Spleen (tissue), 11 donors: ENCODE data around the gene ASCC3. TPM values are rescaled to one million over a fixed set of nuclear protein-coding genes. Genes with fewer than 3 reads are reported as not detected.
"Not testable (repeated sequence)": the region's sequence is repeated elsewhere in the genome, so short reads cannot be mapped to it uniquely, and the experiment has no call there.

ENCODE experiments used
- DNase-seq: peaks from one replicate; pipeline ENCODE4 v3.0.0-alpha.2; 2020
- H3K27ac ChIP-seq, 8 donors: fragments of 200-600 bp; sonication (generic) in 7 of 8; 1 replicate in 4 of 8; 2 replicates in 4 of 8; pipeline versions ENCODE4 v1.5.0 to v1.8.0; 2016 to 2021; ENCODE audit warnings: inconsistent platforms in 4 of 8, mild to moderate bottlenecking in 4 of 8, moderate library complexity in 1 of 8
- H3K27me3 ChIP-seq, 7 donors: fragments of 200-600 bp; sonication (generic) in 6 of 7; replicated peaks in 1 of 7; 1 replicate in 4 of 7; 2 replicates in 3 of 7; pipeline versions ENCODE4 v1.5.0 to v1.8.0; 2016 to 2021; ENCODE audit warnings: inconsistent platforms in 3 of 7, mild to moderate bottlenecking in 1 of 7
- H3K36me3 ChIP-seq, 6 donors: fragments of 200-600 bp; sonication (generic) in 5 of 6; 1 replicate in 4 of 6; 2 replicates in 2 of 6; pipeline versions ENCODE4 v1.5.0 to v1.8.0; 2016 to 2021; ENCODE audit warnings: inconsistent platforms in 2 of 6
- H3K4me1 ChIP-seq, 6 donors: fragments of 200-600 bp; sonication (generic) in 5 of 6; 1 replicate in 3 of 6; 2 replicates in 3 of 6; pipeline versions ENCODE4 v1.5.0 to v1.8.0; 2016 to 2021; ENCODE audit warnings: inconsistent platforms in 3 of 6
- H3K4me3 ChIP-seq, 8 donors: fragments of 200-600 bp; sonication (generic) in 7 of 8; 1 replicate in 4 of 8; 2 replicates in 4 of 8; pipeline versions ENCODE4 v1.5.0 to v1.8.0; 2016 to 2021; ENCODE audit warnings: inconsistent platforms in 4 of 8, mild to moderate bottlenecking in 4 of 8, moderate library complexity in 2 of 8
- H3K9me3 ChIP-seq, 8 donors: fragments of 200-600 bp; sonication (generic) in 7 of 8; 1 replicate in 4 of 8; 2 replicates in 4 of 8; pipeline versions ENCODE4 v1.5.0 to v1.8.0; 2016 to 2021; ENCODE audit warnings: inconsistent platforms in 4 of 8
- POLR2A ChIP-seq, 3 donors: fragments of 450-650 bp; IDR thresholded peaks; one replicate each; pipeline ENCODE4 v1.5.1; 2017; ENCODE audit warnings: antibody characterized with exemption in 3 of 3, mild to moderate bottlenecking in 1 of 3
- POLR2AphosphoS5 ChIP-seq, 3 donors: sonication (generic); formaldehyde crosslinking; IDR thresholded peaks; one replicate each; pipeline ENCODE4 v1.5.1; 2017; ENCODE audit warnings: antibody characterized with exemption in 3 of 3
- WGBS, 5 donors: extraction: QIAGEN DNeasy Blood & Tissue Kit in 3 of 5; methylation state at CpG; one replicate each; pipeline versions ENCODE4 v1.1.5 to v1.1.7; 2013 to 2018; 5-methylcytosine and 5-hydroxymethylcytosine counted together
- intact Hi-C: fragments of 100-400 bp; cut with DNase I; formaldehyde crosslinking; loops from one replicate; pipeline ENCODE4 v1.15.0; 2023; ENCODE audit warnings: low total_unique reads
- polyA plus RNA-seq, 3 donors: library from polyadenylated mRNA; stranded (reverse); fragments of 200-250 nt; gene quantifications; one replicate each; pipeline ENCODE4 v1.2.1, GENCODE V29; 2013
- total RNA-seq, 7 donors: library from RNA; depleted of rRNA in 3 of 7; stranded (reverse); fragments of >200 nt in 3 of 7; fragmentation: NEBNext Ultra II Directional in 4 of 7; extraction: Animal tissue kit (Norgen Biotek cat#: 25700) in 4 of 7; gene quantifications; one replicate each; pipeline versions ENCODE4 v1.1.0 to v1.2.1, GENCODE V29; 2016 to 2021
- TF ChIP-seq, protein P1 (sequence below), 11 experiments: fragments of 200-600 bp in 7 of 11; fragments of 450-650 bp in 4 of 11; sonication (generic) in 4 of 11; IDR thresholded peaks in 8 of 11; conservative IDR thresholded peaks in 3 of 11; 1 replicate in 7 of 11; 2 replicates in 4 of 11; pipeline versions ENCODE4 v1.4.0 to v1.8.0; 2016 to 2021; ENCODE audit warnings: antibody characterized with exemption in 11 of 11, inconsistent platforms in 4 of 11, mild to moderate bottlenecking in 1 of 11
- donor health status: healthy with polysubstance abuse.
- donor health status: DM: no; HTN: no; CAD: no; lungs with moderate emphysema.
- donor health status: DM: no; HTN: no; CAD: no.
- donor health status: Bipolar disorder and iron deficiency.
- donor health status: healthy.
- donor health status: DM: no; HTN: no; CAD: no.
- donor health status: DM: yes; HTN: yes; CAD: no.

ASCC3 gene
- total and polyA plus RNA-seq, 10 donors = 7.9 to 52.4 (median 40.8) TPM

DNA sequence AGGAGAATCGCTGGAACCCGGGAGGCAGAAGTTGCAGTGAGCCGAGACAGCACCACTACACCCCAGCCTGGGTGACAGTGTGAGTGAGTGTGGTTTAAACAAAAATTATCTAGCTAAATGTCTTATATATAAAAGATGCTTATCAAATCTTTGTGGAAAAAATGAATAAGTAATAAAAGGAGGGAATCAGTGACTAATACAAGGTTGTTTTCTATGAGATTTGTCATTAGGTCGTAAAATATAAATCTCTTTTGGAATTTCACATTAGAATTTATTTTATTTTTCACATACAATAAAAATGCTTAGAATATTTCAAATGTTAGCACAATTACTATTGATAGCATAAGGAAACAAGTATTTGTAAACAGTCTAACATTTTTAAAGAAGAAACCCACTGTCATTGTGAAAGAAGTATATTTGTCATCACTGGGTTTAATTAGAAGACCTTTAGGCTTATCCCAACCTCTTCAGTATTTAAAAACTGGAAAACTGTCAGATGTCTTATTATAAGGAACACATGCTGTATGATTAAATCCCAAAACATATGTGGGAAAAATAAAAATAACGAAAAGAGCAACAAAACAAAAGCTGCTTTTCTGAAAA is 47.1 kb downstream of the ASCC3 start:
- Histone ChIP-seq H3K4me3 (no peak overlapping the region), H3K36me3 (peaks cover 0 to 22% (median 2%) of the 10 kb centered on the region in 6 donors), H3K27me3 (no peaks in the 10 kb centered on the region), H3K9me3 (peaks cover 0 to 7% (median 0%) of the 10 kb centered on the region in 8 donors), H3K27ac (no peak overlapping the region), H3K4me1 (no peaks in the 10 kb centered on the region)
- DNase-seq = no peak
- intact Hi-C loops = no loop called here
- TF ChIP-seq POLR2A (IDR thresholded peaks at IDR 0.05) = no peak
- TF ChIP-seq POLR2AphosphoS5 (IDR thresholded peaks at IDR 0.05) = no peak
- TF ChIP-seq, protein P1, sequence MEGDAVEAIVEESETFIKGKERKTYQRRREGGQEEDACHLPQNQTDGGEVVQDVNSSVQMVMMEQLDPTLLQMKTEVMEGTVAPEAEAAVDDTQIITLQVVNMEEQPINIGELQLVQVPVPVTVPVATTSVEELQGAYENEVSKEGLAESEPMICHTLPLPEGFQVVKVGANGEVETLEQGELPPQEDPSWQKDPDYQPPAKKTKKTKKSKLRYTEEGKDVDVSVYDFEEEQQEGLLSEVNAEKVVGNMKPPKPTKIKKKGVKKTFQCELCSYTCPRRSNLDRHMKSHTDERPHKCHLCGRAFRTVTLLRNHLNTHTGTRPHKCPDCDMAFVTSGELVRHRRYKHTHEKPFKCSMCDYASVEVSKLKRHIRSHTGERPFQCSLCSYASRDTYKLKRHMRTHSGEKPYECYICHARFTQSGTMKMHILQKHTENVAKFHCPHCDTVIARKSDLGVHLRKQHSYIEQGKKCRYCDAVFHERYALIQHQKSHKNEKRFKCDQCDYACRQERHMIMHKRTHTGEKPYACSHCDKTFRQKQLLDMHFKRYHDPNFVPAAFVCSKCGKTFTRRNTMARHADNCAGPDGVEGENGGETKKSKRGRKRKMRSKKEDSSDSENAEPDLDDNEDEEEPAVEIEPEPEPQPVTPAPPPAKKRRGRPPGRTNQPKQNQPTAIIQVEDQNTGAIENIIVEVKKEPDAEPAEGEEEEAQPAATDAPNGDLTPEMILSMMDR (IDR thresholded peaks at IDR 0.05 in 8 of 11, conservative IDR thresholded peaks at IDR 0.05 in 3 of 11) = no peak
- WGBS, 5 donors = 93 to 97% (median 97%) methylated on average over 5 of the region's 5 CpGs

DNA sequence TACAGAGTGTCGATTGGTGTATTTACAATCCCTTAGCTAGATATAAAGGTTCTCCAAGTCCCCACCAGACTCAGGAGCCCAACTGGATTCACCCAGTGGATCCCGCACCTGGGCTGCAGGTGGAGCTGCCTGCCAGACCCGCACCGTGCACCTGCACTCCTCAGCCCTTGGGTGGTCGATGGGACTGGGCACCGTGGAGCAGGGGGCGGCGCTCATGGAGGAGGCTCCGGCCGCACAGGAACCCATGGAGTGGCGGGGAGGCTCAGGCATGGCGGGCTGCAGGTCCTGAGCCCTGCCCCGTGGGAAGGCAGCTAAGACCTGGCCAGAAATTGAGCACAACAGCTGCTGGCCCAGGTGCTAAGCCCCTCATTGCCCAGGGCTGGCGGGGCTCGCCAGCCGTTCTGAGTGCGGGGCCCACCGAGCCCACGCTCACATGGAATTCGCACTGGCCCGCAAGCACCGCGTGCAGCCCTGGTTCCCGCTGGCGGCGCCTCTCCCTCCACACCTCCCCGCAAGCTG is 52.0 kb downstream of the ASCC3 start:
- 96 to 99% (median 98%) methylated on average over 22 to 27 of the region's 27 CpGs for WGBS, 5 donors
- H3K27ac ChIP-seq, intact Hi-C loops, DNase-seq, H3K4me1 ChIP-seq, H3K4me3 ChIP-seq, H3K27me3 ChIP-seq: not testable (repeated sequence)
- H3K9me3 ChIP-seq = peaks cover 0 to 10% (median 0%) of the 10 kb centered on the region in 8 donors
- peaks cover 0 to 22% (median 6%) of the 10 kb centered on the region in 6 donors for H3K36me3 ChIP-seq

DNA sequence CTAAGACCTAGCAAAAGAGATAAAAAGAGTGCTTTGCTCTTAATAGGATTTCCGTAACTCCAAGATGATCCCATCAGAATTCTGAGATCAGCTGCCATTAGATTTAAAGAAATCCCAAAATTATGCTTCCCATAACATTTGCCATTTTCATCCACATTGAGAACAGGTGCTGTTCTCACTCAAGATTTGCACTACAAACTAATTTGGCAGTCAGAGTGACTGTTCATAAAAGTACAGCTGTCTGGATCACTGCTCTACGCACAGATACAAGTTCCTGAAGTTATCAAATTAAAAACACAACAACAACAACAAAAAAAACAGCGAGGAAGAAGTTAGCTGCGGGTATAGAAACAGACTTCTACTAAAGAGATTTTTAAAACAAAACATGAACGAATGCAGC is 58.1 kb downstream of the ASCC3 start:
- Histone ChIP-seq H3K4me3 (no peak overlapping the region), H3K27ac (no peak overlapping the region), H3K4me1 (no peaks in the 10 kb centered on the region), H3K27me3 (no peaks in the 10 kb centered on the region), H3K9me3 (peaks cover 0 to 6% (median 0%) of the 10 kb centered on the region in 8 donors), H3K36me3 (peaks cover 0 to 13% (median 0%) of the 10 kb centered on the region in 6 donors)
- 93 to 97% (median 94%) methylated on average over 5 of the region's 5 CpGs for WGBS, 5 donors
- TF ChIP-seq POLR2A (IDR thresholded peaks at IDR 0.05) (no peak), POLR2AphosphoS5 (IDR thresholded peaks at IDR 0.05) (no peak)
- TF ChIP-seq, protein P1 (IDR thresholded peaks at IDR 0.05 in 8 of 11, conservative IDR thresholded peaks at IDR 0.05 in 3 of 11) = no peak
- intact Hi-C loops = no loop called here
- no peak for DNase-seq

DNA sequence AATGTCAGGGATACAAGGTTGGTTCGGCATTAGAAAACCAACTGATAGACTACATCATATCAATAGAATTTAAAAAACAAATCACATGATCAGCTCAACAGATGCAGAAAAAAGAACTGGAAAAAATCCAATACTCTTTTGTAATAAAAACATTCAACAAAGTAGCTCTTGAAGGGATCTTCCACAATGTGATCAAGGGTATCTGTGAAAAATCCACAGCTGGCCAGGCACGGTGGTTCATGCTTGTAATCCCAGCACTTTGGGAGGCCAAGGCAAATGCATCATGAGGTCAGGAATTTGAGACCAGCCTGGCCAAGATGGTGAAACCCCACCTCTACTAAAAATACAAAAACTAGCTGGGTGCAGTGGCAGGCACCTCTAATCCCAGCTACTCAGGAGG is 63.1 kb downstream of the ASCC3 start:
- no peak for DNase-seq
- Histone ChIP-seq H3K27ac (no peak overlapping the region), H3K27me3 (no peaks in the 10 kb centered on the region), H3K36me3 (peaks cover 0 to 12% (median 0%) of the 10 kb centered on the region in 6 donors), H3K9me3 (peaks cover 0 to 11% (median 0%) of the 10 kb centered on the region in 8 donors), H3K4me1 (no peaks in the 10 kb centered on the region), H3K4me3 (no peak overlapping the region)
- TF ChIP-seq POLR2A (IDR thresholded peaks at IDR 0.05) (no peak), POLR2AphosphoS5 (IDR thresholded peaks at IDR 0.05) (no peak)
- TF ChIP-seq, protein P1 (IDR thresholded peaks at IDR 0.05 in 8 of 11, conservative IDR thresholded peaks at IDR 0.05 in 3 of 11) = no peak
- 91 to 97% (median 97%) methylated on average over 2 of the region's 2 CpGs for WGBS, 5 donors
- intact Hi-C loops = no loop called here
